Measurements from ENCODE around the gene DPP6. TPM values are rescaled to one million over a fixed set of nuclear protein-coding genes. Genes with fewer than 3 reads are reported as not detected.

The DPP6 gene
- total RNA-seq, 2 experiments from 2014 or later, result not detected

DNA sequence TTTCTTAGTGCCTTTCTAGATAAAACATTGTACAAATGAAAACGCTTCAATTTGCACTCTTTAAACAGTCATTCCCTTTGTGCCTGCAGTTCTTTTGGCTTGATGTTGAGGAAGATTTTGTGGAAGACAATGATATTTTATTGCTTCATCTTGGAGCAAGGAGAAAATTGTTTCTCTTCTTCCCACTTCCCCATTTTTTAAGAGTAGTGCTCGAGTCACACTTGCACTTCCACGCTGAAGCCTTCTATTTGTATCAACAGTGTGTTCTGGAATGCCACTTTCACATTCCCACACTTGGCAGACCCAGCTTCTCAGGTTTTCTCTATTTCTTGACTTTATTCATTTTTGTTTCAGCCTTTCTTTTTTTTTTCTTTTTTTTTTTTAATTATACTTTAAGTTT, 581.4 kb downstream of the DPP6 start:
- Mint-ChIP-seq H3K4me3 (no peak overlapping the region), H3K36me3 (ENCODE audit: low read depth) (no peaks in the 10 kb centered on the region), H3K4me1 (ENCODE audit: low read depth) (no peaks in the 10 kb centered on the region), H3K9me3 (peaks cover 7% of the 10 kb centered on the region), H3K27me3 (no peaks in the 10 kb centered on the region), H3K27ac (no peak overlapping the region)
- Histone ChIP-seq H3K27ac (ENCODE audit: low read depth in 1 of 2, low read length in 2 of 2) (no peak overlapping the region), H3K36me3 (ENCODE audit: insufficient read depth, low read length) (no peaks in the 10 kb centered on the region), H3K4me3 (ENCODE audit: low read length) (no peak overlapping the region), H3K4me1 (ENCODE audit: insufficient read depth, low read length) (no peaks in the 10 kb centered on the region), H3K9me3 (ENCODE audit: control insufficient read depth in 1 of 2, insufficient read depth in 1 of 2, low read length in 2 of 2) (peaks cover 0 to 13% of the 10 kb centered on the region in 2 experiments), H3K27me3 (ENCODE audit: control insufficient read depth in 1 of 2, insufficient read depth in 2 of 2, low read length in 2 of 2) (no peaks in the 10 kb centered on the region)
- CTCF ChIA-PET, result no interaction called here
- intact Hi-C loops (cut with DNase I, micrococcal nuclease), result no loop called here
- DNase-seq (no peak), ATAC-seq (ENCODE audit: poor library complexity) (no peak)
- POLR2A ChIA-PET, result no interaction called here
- TF ChIP-seq, protein P1, sequence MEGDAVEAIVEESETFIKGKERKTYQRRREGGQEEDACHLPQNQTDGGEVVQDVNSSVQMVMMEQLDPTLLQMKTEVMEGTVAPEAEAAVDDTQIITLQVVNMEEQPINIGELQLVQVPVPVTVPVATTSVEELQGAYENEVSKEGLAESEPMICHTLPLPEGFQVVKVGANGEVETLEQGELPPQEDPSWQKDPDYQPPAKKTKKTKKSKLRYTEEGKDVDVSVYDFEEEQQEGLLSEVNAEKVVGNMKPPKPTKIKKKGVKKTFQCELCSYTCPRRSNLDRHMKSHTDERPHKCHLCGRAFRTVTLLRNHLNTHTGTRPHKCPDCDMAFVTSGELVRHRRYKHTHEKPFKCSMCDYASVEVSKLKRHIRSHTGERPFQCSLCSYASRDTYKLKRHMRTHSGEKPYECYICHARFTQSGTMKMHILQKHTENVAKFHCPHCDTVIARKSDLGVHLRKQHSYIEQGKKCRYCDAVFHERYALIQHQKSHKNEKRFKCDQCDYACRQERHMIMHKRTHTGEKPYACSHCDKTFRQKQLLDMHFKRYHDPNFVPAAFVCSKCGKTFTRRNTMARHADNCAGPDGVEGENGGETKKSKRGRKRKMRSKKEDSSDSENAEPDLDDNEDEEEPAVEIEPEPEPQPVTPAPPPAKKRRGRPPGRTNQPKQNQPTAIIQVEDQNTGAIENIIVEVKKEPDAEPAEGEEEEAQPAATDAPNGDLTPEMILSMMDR (IDR thresholded peaks at IDR 0.05), result no peak

DNA sequence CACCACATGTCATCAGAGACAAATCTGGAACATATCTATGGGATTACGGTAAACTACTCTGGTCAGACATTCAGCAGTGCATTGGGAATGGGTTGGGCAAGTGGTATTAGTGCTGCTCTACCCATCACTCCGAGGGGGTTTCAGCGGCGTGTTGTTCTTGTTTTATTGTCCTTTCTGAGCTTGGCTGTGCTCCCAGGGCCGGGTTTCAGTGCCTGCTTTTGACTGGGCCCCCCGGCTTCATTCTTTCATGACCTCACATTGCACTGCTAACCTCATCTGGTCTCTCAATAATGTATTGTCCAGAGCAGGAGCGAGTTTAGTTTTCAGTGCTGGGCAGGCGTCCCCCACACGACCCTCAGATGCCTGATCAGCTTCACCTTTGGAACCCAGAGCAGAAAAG, 586.1 kb downstream of the DPP6 start:
- ATAC-seq (ENCODE audit: poor library complexity) (no peak), DNase-seq (no peak)
- H3K27me3 Mint-ChIP-seq, result no peaks in the 10 kb centered on the region
- peaks cover 0 to 13% of the 10 kb centered on the region in 2 experiments for H3K9me3 ChIP-seq (ENCODE audit: control insufficient read depth in 1 of 2, insufficient read depth in 1 of 2, low read length in 2 of 2)
- H3K36me3 Mint-ChIP-seq (ENCODE audit: low read depth), result no peaks in the 10 kb centered on the region
- POLR2A ChIA-PET, result no interaction called here
- H3K36me3 ChIP-seq (ENCODE audit: insufficient read depth, low read length), result no peaks in the 10 kb centered on the region
- H3K9me3 Mint-ChIP-seq, result peaks cover 7% of the 10 kb centered on the region
- H3K27ac ChIP-seq (ENCODE audit: low read depth in 1 of 2, low read length in 2 of 2), result no peak overlapping the region
- no peak overlapping the region for H3K27ac Mint-ChIP-seq
- TF ChIP-seq, protein P1 (IDR thresholded peaks at IDR 0.05), result no peak
- CTCF ChIA-PET, result no interaction called here
- no peaks in the 10 kb centered on the region for H3K4me1 ChIP-seq (ENCODE audit: insufficient read depth, low read length)
- no peak overlapping the region for H3K4me3 ChIP-seq (ENCODE audit: low read length)
- H3K4me1 Mint-ChIP-seq (ENCODE audit: low read depth), result no peaks in the 10 kb centered on the region
- intact Hi-C loops (cut with DNase I, micrococcal nuclease), result no loop called here
- no peaks in the 10 kb centered on the region for H3K27me3 ChIP-seq (ENCODE audit: control insufficient read depth in 1 of 2, insufficient read depth in 2 of 2, low read length in 2 of 2)
- no peak overlapping the region for H3K4me3 Mint-ChIP-seq

- DNase-seq, result no peak
- peaks cover 0 to 20% of the 10 kb centered on the region in 2 experiments for H3K9me3 ChIP-seq (ENCODE audit: control insufficient read depth in 1 of 2, insufficient read depth in 1 of 2, low read length in 2 of 2)
- Mint-ChIP-seq H3K27ac (no peak overlapping the region), H3K9me3 (peaks cover 2% of the 10 kb centered on the region), H3K36me3 (ENCODE audit: low read depth) (no peaks in the 10 kb centered on the region), H3K4me3 (no peak overlapping the region), H3K4me1 (ENCODE audit: low read depth) (no peaks in the 10 kb centered on the region), H3K27me3 (no peaks in the 10 kb centered on the region)
- CTCF ChIA-PET, result no interaction called here
- H3K4me3 ChIP-seq (ENCODE audit: low read length), result no peak overlapping the region
- no peaks in the 10 kb centered on the region for H3K27me3 ChIP-seq (ENCODE audit: control insufficient read depth in 1 of 2, insufficient read depth in 2 of 2, low read length in 2 of 2)
- H3K36me3 ChIP-seq (ENCODE audit: insufficient read depth, low read length), result no peaks in the 10 kb centered on the region
- intact Hi-C loops (cut with DNase I, micrococcal nuclease), result no loop called here
- TF ChIP-seq, protein P1 (IDR thresholded peaks at IDR 0.05), result no peak
- POLR2A ChIA-PET, result no interaction called here
- no peak for ATAC-seq (ENCODE audit: poor library complexity)
- H3K27ac ChIP-seq (ENCODE audit: low read depth in 1 of 2, low read length in 2 of 2), result no peak overlapping the region
- H3K4me1 ChIP-seq (ENCODE audit: insufficient read depth, low read length), result no peaks in the 10 kb centered on the region
Observed at GRCh38 chr7:154640266-154640865, 588.2 kb downstream of the DPP6 start.

All from CD4-positive, alpha-beta T cell (primary cell).